Suprapubic skin (tissue), 4 donors: ENCODE measurements around the gene RASGEF1B.

Source experiments
- CTCF ChIP-seq, 2 donors: fragments of 200-600 bp in 1 of 2; fragments of 450-650 bp in 1 of 2; sonication (generic) in 1 of 2; IDR thresholded peaks; one replicate each; pipeline ENCODE4 v1.5.1; 2016 to 2019; ENCODE audit warnings: antibody characterized with exemption in 2 of 2, mild to moderate bottlenecking in 1 of 2, moderate library complexity in 1 of 2
- EP300 ChIP-seq: sonication (generic); formaldehyde crosslinking; IDR thresholded peaks from one replicate; pipeline ENCODE4 v1.6.1; 2017; ENCODE audit warnings: antibody characterized with exemption
- POLR2AphosphoS5 ChIP-seq, 3 donors: sonication (generic); formaldehyde crosslinking; IDR thresholded peaks; one replicate each; pipeline ENCODE4 v1.6.1; 2017; ENCODE audit warnings: antibody characterized with exemption in 3 of 3

DNA sequence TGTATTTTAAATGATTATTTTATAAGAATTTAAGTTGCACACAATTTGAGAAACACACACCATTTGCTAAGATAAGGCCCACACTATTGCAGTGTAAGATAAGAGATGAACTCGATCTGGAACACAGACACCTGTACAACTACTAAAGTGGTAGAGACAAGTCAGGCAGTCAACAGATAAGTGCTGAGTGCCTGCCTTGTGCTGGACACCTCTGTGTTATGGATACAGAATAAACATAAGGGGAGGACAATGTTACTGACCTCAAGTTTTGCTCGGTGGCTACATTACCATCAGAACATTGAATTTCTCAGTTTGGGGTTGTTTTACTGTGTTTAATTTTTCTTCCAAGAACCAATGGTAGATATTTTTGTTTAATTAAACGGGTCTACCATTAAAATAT, 74.1 kb downstream of the RASGEF1B start:
- no peak for TF ChIP-seq EP300
- TF ChIP-seq POLR2AphosphoS5 (IDR thresholded peaks at IDR 0.05): no peak
- no peak for TF ChIP-seq CTCF (IDR thresholded peaks at IDR 0.05)
